ENCODE data around the gene STPG2.

- no peak for TF ChIP-seq CTCF (IDR thresholded peaks at IDR 0.05)
- no peak for TF ChIP-seq POLR2A (IDR thresholded peaks at IDR 0.05)
Measured at GRCh38 chr4:98110929-98111328, 32.3 kb downstream of the STPG2 start.
